H9 (cell line): Measurements from ENCODE around the gene AGBL4. TPM values are rescaled to one million over a fixed set of nuclear protein-coding genes. Genes with fewer than 3 reads are reported as not detected.

Source experiments
- DNase-seq: peaks from one replicate; pipeline ENCODE4 v3.0.0-alpha.2; 2017
- H2AFZ ChIP-seq: one replicate; pipeline ENCODE4 v1.6.1; 2013; ENCODE audit warnings: mild to moderate bottlenecking, low read length, control low read depth, moderate library complexity
- H2AK5ac ChIP-seq: 2 replicates; pipeline ENCODE4 v1.6.1; 2013; ENCODE audit warnings: low read length, control low read depth, mixed read lengths; ENCODE audit not compliant: insufficient read length
- H2BK120ac ChIP-seq: one replicate; pipeline ENCODE4 v1.6.1; 2013; ENCODE audit warnings: low read depth, mild to moderate bottlenecking, low read length, control low read depth, inconsistent platforms; ENCODE audit not compliant: poor library complexity, severe bottlenecking
- H2BK12ac ChIP-seq: 2 replicates; pipeline ENCODE4 v1.6.1; 2013; ENCODE audit warnings: low read length, control low read depth, mixed read lengths, low read depth; ENCODE audit not compliant: insufficient read length
- H2BK15ac ChIP-seq: 2 replicates; pipeline ENCODE4 v1.6.1; 2013; ENCODE audit warnings: low read depth, low read length, control low read depth
- H2BK20ac ChIP-seq: one replicate; pipeline ENCODE4 v1.6.1; 2013; ENCODE audit warnings: low read depth, mild to moderate bottlenecking, low read length, control low read depth, inconsistent platforms; ENCODE audit not compliant: poor library complexity, severe bottlenecking
- H2BK5ac ChIP-seq: 2 replicates; pipeline ENCODE4 v1.6.1; 2013; ENCODE audit warnings: low read length, control low read depth, mixed read lengths; ENCODE audit not compliant: insufficient read length
- H3K14ac ChIP-seq: 2 replicates; pipeline ENCODE4 v1.6.1; 2013; ENCODE audit warnings: low read length, control low read depth; ENCODE audit not compliant: insufficient read depth
- H3K18ac ChIP-seq: 2 replicates; pipeline ENCODE4 v1.6.1; 2013; ENCODE audit warnings: low read depth, mild to moderate bottlenecking, mixed read lengths, low read length, control low read depth; ENCODE audit not compliant: insufficient read length
- H3K23ac ChIP-seq: 2 replicates; pipeline ENCODE4 v1.6.1; 2013; ENCODE audit warnings: low read length, control low read depth, mixed read lengths, low read depth; ENCODE audit not compliant: insufficient read length
- H3K23me2 ChIP-seq: 2 replicates; pipeline ENCODE4 v1.6.1; 2013; ENCODE audit warnings: low read depth, mild to moderate bottlenecking, mixed read lengths, low read length, control low read depth; ENCODE audit not compliant: insufficient read length, poor library complexity, severe bottlenecking
- H3K27ac ChIP-seq: 2 replicates; pipeline ENCODE4 v1.5.1; 2013; ENCODE audit warnings: low read length, control low read depth, mixed read lengths, low read depth; ENCODE audit not compliant: insufficient read length
- H3K27me3 ChIP-seq: 2 replicates; pipeline ENCODE4 v1.6.1; 2013; ENCODE audit warnings: low read length, control low read depth, inconsistent platforms; ENCODE audit not compliant: insufficient read depth
- H3K4ac ChIP-seq: 2 replicates; pipeline ENCODE4 v1.6.1; 2013; ENCODE audit warnings: low read depth, mild to moderate bottlenecking, control low read depth, inconsistent platforms, low read length, moderate library complexity
- H3K4me1 ChIP-seq: 2 replicates; pipeline ENCODE4 v1.6.1; 2013; ENCODE audit warnings: low read length, control low read depth, inconsistent platforms; ENCODE audit not compliant: insufficient read depth
- H3K4me2 ChIP-seq: 2 replicates; pipeline ENCODE4 v1.6.1; 2013; ENCODE audit warnings: low read length, control low read depth, mixed read lengths; ENCODE audit not compliant: insufficient read length, insufficient read depth
- H3K56ac ChIP-seq: 2 replicates; pipeline ENCODE4 v1.6.1; 2013; ENCODE audit warnings: low read depth, mild to moderate bottlenecking, mixed read lengths, low read length, control low read depth; ENCODE audit not compliant: insufficient read length
- H3K79me1 ChIP-seq: 2 replicates; pipeline ENCODE4 v1.6.1; 2013; ENCODE audit warnings: low read depth, mild to moderate bottlenecking, moderate library complexity, low read length, control low read depth, inconsistent platforms; ENCODE audit not compliant: insufficient read depth, poor library complexity, severe bottlenecking
- H3K79me2 ChIP-seq: 2 replicates; pipeline ENCODE4 v1.6.1; 2013; ENCODE audit warnings: low read length, control low read depth, inconsistent platforms; ENCODE audit not compliant: insufficient read depth
- H3K9ac ChIP-seq: 2 replicates; pipeline ENCODE4 v1.6.1; 2013; ENCODE audit warnings: low read length, control low read depth, mixed read lengths; ENCODE audit not compliant: insufficient read length; ENCODE audit errors: extremely low read depth
- H3K9me3 ChIP-seq: one replicate; pipeline ENCODE4 v1.6.1; 2013; ENCODE audit warnings: low read depth, low read length, inconsistent platforms; ENCODE audit not compliant: control insufficient read depth
- H3T11ph ChIP-seq: one replicate; pipeline ENCODE4 v1.6.1; 2013; ENCODE audit warnings: mild to moderate bottlenecking, low read length, control low read depth, inconsistent platforms
- H4K20me1 ChIP-seq: one replicate; pipeline ENCODE4 v1.6.1; 2013; ENCODE audit not compliant: control insufficient read depth, insufficient read length, insufficient read depth
- H4K5ac ChIP-seq: 2 replicates; pipeline ENCODE4 v1.6.1; 2013; ENCODE audit warnings: low read depth, mild to moderate bottlenecking, mixed read lengths, low read length, control low read depth; ENCODE audit not compliant: insufficient read length
- H4K8ac ChIP-seq: replicated peaks from 2 replicates; pipeline ENCODE4 v1.6.1; 2013; ENCODE audit warnings: low read length, control low read depth, mixed read lengths, low read depth; ENCODE audit not compliant: insufficient read length
- H4K91ac ChIP-seq: 2 replicates; pipeline ENCODE4 v1.6.1; 2013; ENCODE audit warnings: low read depth, mild to moderate bottlenecking, moderate library complexity, mixed read lengths, low read length, control low read depth; ENCODE audit not compliant: insufficient read length
- H3K27ac Mint-ChIP-seq, 3 experiments: 2 replicates in 2 of 3; 3 replicates in 1 of 3; pipeline ENCODE4 v1.8.0; 2020 to 2021; ENCODE audit warnings: mixed read lengths in 3 of 3, mild to moderate bottlenecking in 1 of 3, moderate library complexity in 1 of 3
- H3K27me3 Mint-ChIP-seq: 2 replicates; pipeline ENCODE4 v1.8.0; 2021; ENCODE audit warnings: low read depth, mild to moderate bottlenecking, moderate library complexity, mixed read lengths
- H3K36me3 Mint-ChIP-seq, 3 experiments: 2 replicates in 2 of 3; 3 replicates in 1 of 3; pipeline ENCODE4 v1.8.0; 2020 to 2021; ENCODE audit warnings: low read depth in 3 of 3, mixed read lengths in 3 of 3; ENCODE audit not compliant: insufficient read depth in 1 of 3
- H3K4me1 Mint-ChIP-seq, 2 experiments: 2 replicates each; pipeline ENCODE4 v1.8.0; 2020; ENCODE audit warnings: mixed read lengths in 2 of 2
- H3K4me3 Mint-ChIP-seq, 2 experiments: 2 replicates in 1 of 2; 3 replicates in 1 of 2; pipeline ENCODE4 v1.8.0; 2020 to 2021; ENCODE audit warnings: mild to moderate bottlenecking in 2 of 2, mixed read lengths in 2 of 2, moderate library complexity in 1 of 2
- H3K9me3 Mint-ChIP-seq, 2 experiments: 2 replicates in 1 of 2; 3 replicates in 1 of 2; pipeline ENCODE4 v1.8.0; 2020; ENCODE audit warnings: mild to moderate bottlenecking in 2 of 2, mixed read lengths in 2 of 2, moderate library complexity in 1 of 2
- CTCF ChIP-seq: fragments of 200-600 bp; sonication (generic); conservative IDR thresholded peaks from 3 replicates; pipeline ENCODE4 v1.8.0; 2021; ENCODE audit warnings: antibody characterized with exemption, mild to moderate bottlenecking
- WGBS: extraction: QIAGEN DNeasy Blood & Tissue Kit; methylation state at CpG from one replicate; pipeline ENCODE4 v1.1.7; 2013; ENCODE audit warnings: missing lambda C conversion rate, low lambda C conversion rate, mixed read lengths; ENCODE audit not compliant: insufficient read length; ENCODE audit errors: extremely low coverage; 5-methylcytosine and 5-hydroxymethylcytosine counted together
- total RNA-seq: library from RNA; stranded (reverse); gene quantifications from 2 replicates; pipeline ENCODE4 v1.2.1, GENCODE V29; 2021

Gene AGBL4
- total RNA-seq, 1 experiment from 2014 or later: not detected

GRCh38 chr1:48756683-48757316, 1267.0 kb downstream of the AGBL4 start:
- Mint-ChIP-seq H3K27ac (no peak overlapping the region; a peak in 1 of 7 replicates), H3K27me3 (no peaks in the 10 kb centered on the region; the same call in 1 of the 2 replicates), H3K36me3 (peaks cover 16 to 55% (median 31%) of the 10 kb centered on the region in 3 experiments; a peak in 6 of 7 replicates), H3K9me3 (no peaks in the 10 kb centered on the region), H3K4me3 (no peak overlapping the region), H3K4me1 (peaks cover 20 to 30% of the 10 kb centered on the region in 2 experiments)
- Histone ChIP-seq H2BK20ac (no peak overlapping the region), H3K9me3 (no peaks in the 10 kb centered on the region), H3K27ac (no peak overlapping the region), H3K79me2 (no peaks in the 10 kb centered on the region), H3K23ac (no peak overlapping the region), H2BK15ac (no peak overlapping the region), H3K4me1 (peaks cover 3% of the 10 kb centered on the region; the same call in 1 of the 2 replicates), H2BK120ac (no peak overlapping the region), H4K91ac (no peak overlapping the region), H3K56ac (no peak overlapping the region), H3T11ph (no peak overlapping the region), H3K14ac (no peak overlapping the region), H2AK5ac (no peak overlapping the region), H3K27me3 (no peaks in the 10 kb centered on the region), H3K9ac (no peak overlapping the region), H2BK12ac (no peak overlapping the region), H3K4me2 (no peak overlapping the region), H2AFZ (no peak overlapping the region), H3K18ac (no peak overlapping the region), H3K4ac (no peak overlapping the region), H4K5ac (no peak overlapping the region), H3K23me2 (no peaks in the 10 kb centered on the region), H4K8ac (no peak overlapping the region), H2BK5ac (no peak overlapping the region), H3K79me1 (no peaks in the 10 kb centered on the region), H4K20me1 (no peaks in the 10 kb centered on the region)
- no peak for DNase-seq
- WGBS: no CpG with 5 or more reads among the region's 1 CpG
- no peak for TF ChIP-seq CTCF
